SU-DHL-6 (cell line): ENCODE data around the gene CEP192.

Source experiments
- H2AFZ ChIP-seq: fragments of 200-600 bp; sonication (generic); 2 replicates; pipeline ENCODE4 v1.6.1; 2014; ENCODE audit warnings: low read depth, mild to moderate bottlenecking, moderate library complexity, mixed read lengths, antibody characterized with exemption, low read length; ENCODE audit not compliant: severe bottlenecking
- H3F3A ChIP-seq: fragments of 200-600 bp; shearing (Covaris generic); 2 replicates; pipeline ENCODE4 v1.6.0; 2016; ENCODE audit warnings: antibody characterized with exemption, mild to moderate bottlenecking; ENCODE audit not compliant: insufficient read depth
- H3K27ac ChIP-seq: fragments of 200-600 bp; sonication (generic); 2 replicates; pipeline ENCODE4 v1.5.1; 2016; ENCODE audit warnings: low read depth, mild to moderate bottlenecking, low read length, moderate library complexity, mixed read lengths
- H3K27me3 ChIP-seq: fragments of 200-600 bp; sonication (generic), shearing (Covaris generic); 2 replicates; pipeline ENCODE4 v1.6.0; 2014; ENCODE audit warnings: mild to moderate bottlenecking, low read length
- H3K36me3 ChIP-seq: fragments of 200-600 bp; sonication (generic); 2 replicates; pipeline ENCODE4 v1.6.1; 2014; ENCODE audit warnings: mild to moderate bottlenecking, low read length, mixed read lengths
- H3K4me2 ChIP-seq: fragments of 300-600, 200-600 bp; shearing (Covaris generic), sonication (generic); 2 replicates; pipeline ENCODE4 v1.6.0; 2014; ENCODE audit warnings: low read length, low read depth, mild to moderate bottlenecking; ENCODE audit not compliant: poor library complexity, severe bottlenecking
- H3K4me3 ChIP-seq: fragments of 200-600 bp; sonication (generic); 2 replicates; pipeline ENCODE4 v1.5.1; 2014; ENCODE audit warnings: antibody characterized with exemption, low read length, mild to moderate bottlenecking, mixed read lengths; ENCODE audit not compliant: insufficient read depth, poor library complexity, severe bottlenecking
- H3K79me2 ChIP-seq: fragments of 200-600 bp; sonication (generic); 2 replicates; pipeline ENCODE4 v1.6.1; 2014; ENCODE audit warnings: mild to moderate bottlenecking, low read length, moderate library complexity; ENCODE audit not compliant: insufficient read depth
- H3K9ac ChIP-seq: fragments of 200-600 bp; sonication (generic); 2 replicates; pipeline ENCODE4 v1.7.0; 2014; ENCODE audit warnings: mild to moderate bottlenecking, low read length
- H3K9me2 ChIP-seq: fragments of 200-600 bp; sonication (generic); replicated peaks from 2 replicates; pipeline ENCODE4 v1.6.1; 2014; ENCODE audit warnings: low read length; ENCODE audit not compliant: insufficient read depth
- H3K9me3 ChIP-seq: fragments of 200-600 bp; sonication (generic); 2 replicates; pipeline ENCODE4 v1.6.1; 2014; ENCODE audit warnings: low read length, mixed read lengths; ENCODE audit not compliant: insufficient read depth
- H4K20me1 ChIP-seq: fragments of 200-600 bp; sonication (generic); 2 replicates; pipeline ENCODE4 v1.6.1; 2014; ENCODE audit warnings: low read depth, mild to moderate bottlenecking, antibody characterized with exemption, low read length, moderate library complexity, mixed read lengths
- CTCF ChIP-seq: fragments of 200-600 bp; sonication (generic); IDR thresholded peaks from one replicate; pipeline ENCODE4 v1.5.1; 2017; ENCODE audit warnings: antibody characterized with exemption, mild to moderate bottlenecking, low read length, moderate library complexity; ENCODE audit not compliant: insufficient read depth, poor library complexity, severe bottlenecking
- EZH2phosphoT487 ChIP-seq: fragments of 200-600 bp; sonication (generic), shearing (Covaris generic); conservative IDR thresholded peaks from 2 replicates; pipeline ENCODE4 v1.6.1; 2018; ENCODE audit warnings: mild to moderate bottlenecking, antibody characterized with exemption, low read length, moderate library complexity, mixed read lengths

CEP192 gene

GRCh38 chr18:13163167-13163927 is 172.2 kb downstream of the CEP192 start:
- no peak overlapping the region for H3K4me3 ChIP-seq
- H3K9me3 ChIP-seq = peaks cover 3% of the 10 kb centered on the region; the same call in 1 of the 2 replicates
- H4K20me1 ChIP-seq = no peaks in the 10 kb centered on the region
- H3K4me2 ChIP-seq = no peak overlapping the region
- no peak overlapping the region for H3K27ac ChIP-seq
- H3K9me2 ChIP-seq = no peaks in the 10 kb centered on the region
- H2AFZ ChIP-seq = no peak overlapping the region
- H3F3A ChIP-seq = no peaks in the 10 kb centered on the region
- TF ChIP-seq CTCF (no peak), EZH2phosphoT487 (no peak)
- H3K36me3 ChIP-seq = no peaks in the 10 kb centered on the region
- no peaks in the 10 kb centered on the region for H3K79me2 ChIP-seq
- no peak overlapping the region for H3K9ac ChIP-seq
- no peaks in the 10 kb centered on the region for H3K27me3 ChIP-seq

- no peak overlapping the region for H3K9ac ChIP-seq
- no peaks in the 10 kb centered on the region for H3K27me3 ChIP-seq
- H4K20me1 ChIP-seq = no peaks in the 10 kb centered on the region
- H3K4me3 ChIP-seq = no peak overlapping the region
- no peaks in the 10 kb centered on the region for H3K9me2 ChIP-seq
- no peak overlapping the region for H2AFZ ChIP-seq
- H3K27ac ChIP-seq = no peak overlapping the region
- no peaks in the 10 kb centered on the region for H3K36me3 ChIP-seq
- H3F3A ChIP-seq = no peaks in the 10 kb centered on the region
- no peak overlapping the region for H3K4me2 ChIP-seq
- H3K9me3 ChIP-seq = no peaks in the 10 kb centered on the region
- no peak for TF ChIP-seq CTCF
- no peak for TF ChIP-seq EZH2phosphoT487
- no peaks in the 10 kb centered on the region for H3K79me2 ChIP-seq
Observed at GRCh38 chr18:13164406-13164805, 173.2 kb downstream of the CEP192 start.

GRCh38 chr18:13165636-13166423 is 174.7 kb downstream of the CEP192 start:
- no peaks in the 10 kb centered on the region for H3K79me2 ChIP-seq
- H3K9me3 ChIP-seq = no peaks in the 10 kb centered on the region
- H3K4me2 ChIP-seq = no peak overlapping the region
- TF ChIP-seq CTCF (no peak), EZH2phosphoT487 (no peak)
- no peak overlapping the region for H2AFZ ChIP-seq
- H3K9ac ChIP-seq = no peak overlapping the region
- H3K27me3 ChIP-seq = no peaks in the 10 kb centered on the region
- H4K20me1 ChIP-seq = no peaks in the 10 kb centered on the region
- no peak overlapping the region for H3K4me3 ChIP-seq
- H3K27ac ChIP-seq = no peak overlapping the region
- H3F3A ChIP-seq = no peaks in the 10 kb centered on the region
- no peaks in the 10 kb centered on the region for H3K36me3 ChIP-seq
- H3K9me2 ChIP-seq = no peaks in the 10 kb centered on the region
